Esophagus muscularis mucosa (tissue), 4 donors: ENCODE measurements around the gene INO80C. TPM values are rescaled to one million over a fixed set of nuclear protein-coding genes. Genes with fewer than 3 reads are reported as not detected.

Source experiments
- DNase-seq: peaks from one replicate; pipeline ENCODE4 v3.0.0-alpha.2; 2017; ENCODE audit errors: extremely low spot score
- H3K27ac ChIP-seq, 4 donors: fragments of 200-600 bp; sonication (generic); replicated peaks in 1 of 4; 1 replicate in 3 of 4; 2 replicates in 1 of 4; pipeline ENCODE4 v1.5.1; 2016 to 2019; ENCODE audit warnings: mild to moderate bottlenecking in 1 of 4
- H3K27me3 ChIP-seq, 4 donors: fragments of 200-600 bp; sonication (generic); one replicate each; pipeline versions ENCODE4 v1.5.1 to v1.6.0; 2016 to 2019
- H3K36me3 ChIP-seq, 4 donors: fragments of 200-600 bp; sonication (generic); one replicate each; pipeline ENCODE4 v1.5.1; 2016 to 2019
- H3K4me1 ChIP-seq, 4 donors: fragments of 200-600 bp; sonication (generic); one replicate each; pipeline ENCODE4 v1.5.1; 2016 to 2019
- H3K4me3 ChIP-seq, 4 donors: fragments of 200-600 bp; sonication (generic); 1 replicate in 2 of 4; 2 replicates in 2 of 4; pipeline ENCODE4 v1.5.1; 2016 to 2019; ENCODE audit warnings: mild to moderate bottlenecking in 4 of 4, moderate library complexity in 1 of 4
- H3K9me3 ChIP-seq, 4 donors: fragments of 200-600 bp; sonication (generic); 1 replicate in 3 of 4; 2 replicates in 1 of 4; pipeline ENCODE4 v1.5.1; 2016 to 2019
- CTCF ChIP-seq, 3 experiments: fragments of 200-600 bp in 2 of 3; fragments of 450-650 bp in 1 of 3; sonication (generic) in 2 of 3; IDR thresholded peaks; one replicate each; pipeline ENCODE4 v1.5.1; 2017 to 2019; ENCODE audit warnings: antibody characterized with exemption in 3 of 3, mild to moderate bottlenecking in 2 of 3, moderate library complexity in 1 of 3
- EP300 ChIP-seq: sonication (generic); formaldehyde crosslinking; IDR thresholded peaks from one replicate; pipeline ENCODE4 v1.6.1; 2017; ENCODE audit warnings: antibody characterized with exemption
- POLR2A ChIP-seq: fragments of 450-650 bp; IDR thresholded peaks from one replicate; pipeline ENCODE4 v1.6.1; 2017; ENCODE audit warnings: antibody characterized with exemption, moderate library complexity, mild to moderate bottlenecking, low read depth
- POLR2AphosphoS5 ChIP-seq, 2 donors: sonication (generic); formaldehyde crosslinking; IDR thresholded peaks; one replicate each; pipeline ENCODE4 v1.6.1; 2017; ENCODE audit warnings: antibody characterized with exemption in 2 of 2
- WGBS: methylation state at CpG from one replicate; pipeline ENCODE4 v1.1.5; 2018; 5-methylcytosine and 5-hydroxymethylcytosine counted together
- intact Hi-C: fragments of 100-400 bp; cut with DNase I; formaldehyde crosslinking; loops from one replicate; pipeline ENCODE4 v1.15.1; 2023
- total RNA-seq, 4 donors: library from RNA; depleted of rRNA; stranded (reverse); fragments of >200 nt; gene quantifications; one replicate each; pipeline versions ENCODE4 v1.1.0 to v1.2.1, GENCODE V29; 2016

Gene INO80C
- total RNA-seq, 4 donors from 2014 or later: 4.0 to 19.5 (median 8.8) TPM

- H3K9me3 ChIP-seq: no peaks in the 10 kb centered on the region
- WGBS: 95% methylated on average over 6 of the region's 6 CpGs
- H3K27me3 ChIP-seq: no peaks in the 10 kb centered on the region
- no peak overlapping the region for H3K27ac ChIP-seq
- no peak overlapping the region for H3K4me3 ChIP-seq
- H3K4me1 ChIP-seq: peaks cover 0 to 10% (median 6%) of the 10 kb centered on the region in 4 donors
- TF ChIP-seq CTCF (IDR thresholded peaks at IDR 0.05) (no peak), POLR2A (no peak), EP300 (no peak), POLR2AphosphoS5 (IDR thresholded peaks at IDR 0.05) (no peak)
- intact Hi-C loops: no loop called here
- no peak for DNase-seq
- no peaks in the 10 kb centered on the region for H3K36me3 ChIP-seq
Observed at GRCh38 chr18:35444636-35445035, 53.1 kb downstream of the INO80C start.

GRCh38 chr18:35443847-35444246 is 53.9 kb downstream of the INO80C start:
- no peaks in the 10 kb centered on the region for H3K27me3 ChIP-seq
- no peak overlapping the region for H3K4me3 ChIP-seq
- intact Hi-C loops: no loop called here
- no peak for DNase-seq
- no peak overlapping the region for H3K27ac ChIP-seq
- no peaks in the 10 kb centered on the region for H3K36me3 ChIP-seq
- H3K4me1 ChIP-seq: peaks cover 0 to 10% (median 6%) of the 10 kb centered on the region in 4 donors
- no peaks in the 10 kb centered on the region for H3K9me3 ChIP-seq
- WGBS: 50% methylated on average over 2 of the region's 2 CpGs
- TF ChIP-seq EP300 (no peak), POLR2A (no peak), CTCF (IDR thresholded peaks at IDR 0.05) (no peak), POLR2AphosphoS5 (IDR thresholded peaks at IDR 0.05) (no peak)

- no peak for DNase-seq
- TF ChIP-seq POLR2AphosphoS5 (IDR thresholded peaks at IDR 0.05) (no peak), CTCF (IDR thresholded peaks at IDR 0.05) (no peak), EP300 (no peak), POLR2A (no peak)
- intact Hi-C loops: no loop called here
- no peaks in the 10 kb centered on the region for H3K9me3 ChIP-seq
- no peak overlapping the region for H3K4me3 ChIP-seq
- WGBS: 88% methylated on average over 2 of the region's 3 CpGs
- no peaks in the 10 kb centered on the region for H3K27me3 ChIP-seq
- no peaks in the 10 kb centered on the region for H3K36me3 ChIP-seq
- peaks cover 0 to 10% (median 6%) of the 10 kb centered on the region in 4 donors for H3K4me1 ChIP-seq
- H3K27ac ChIP-seq: no peak overlapping the region
Observed at GRCh38 chr18:35443434-35443833, 54.3 kb downstream of the INO80C start.

GRCh38 chr18:35442701-35443100 is 55.1 kb downstream of the INO80C start:
- Histone ChIP-seq H3K36me3 (no peaks in the 10 kb centered on the region), H3K4me3 (no peak overlapping the region), H3K9me3 (no peaks in the 10 kb centered on the region), H3K27me3 (no peaks in the 10 kb centered on the region), H3K4me1 (peaks cover 0 to 10% (median 6%) of the 10 kb centered on the region in 4 donors), H3K27ac (no peak overlapping the region)
- no peak for TF ChIP-seq EP300
- TF ChIP-seq POLR2AphosphoS5 (IDR thresholded peaks at IDR 0.05): no peak
- TF ChIP-seq POLR2A: no peak
- no peak for TF ChIP-seq CTCF (IDR thresholded peaks at IDR 0.05)
- intact Hi-C loops: no loop called here
- DNase-seq: no peak
- 59% methylated on average over 5 of the region's 5 CpGs for WGBS

GRCh38 chr18:35441857-35442595 is 55.7 kb downstream of the INO80C start:
- DNase-seq: no peak
- Histone ChIP-seq H3K27me3 (no peaks in the 10 kb centered on the region), H3K4me1 (peaks cover 0 to 10% (median 6%) of the 10 kb centered on the region in 4 donors), H3K27ac (no peak overlapping the region), H3K4me3 (no peak overlapping the region), H3K9me3 (no peaks in the 10 kb centered on the region), H3K36me3 (no peaks in the 10 kb centered on the region)
- intact Hi-C loops: no loop called here
- TF ChIP-seq EP300 (no peak), POLR2A (no peak), CTCF (IDR thresholded peaks at IDR 0.05) (no peak), POLR2AphosphoS5 (IDR thresholded peaks at IDR 0.05) (no peak)
- WGBS: 83% methylated on average over 9 of the region's 9 CpGs
